Fibroblast of lung (primary cell): ENCODE results near the gene POLR1F.

Experiments
- CTCF ChIP-seq, 2 donors: IDR thresholded peaks in 1 of 2; conservative IDR thresholded peaks in 1 of 2; 1 replicate in 1 of 2; 2 replicates in 1 of 2; pipeline ENCODE4 v1.5.1; 2011 to 2012; ENCODE audit warnings: low read length in 2 of 2, control low read depth in 1 of 2, inconsistent platforms in 1 of 2, low read depth in 1 of 2, mild to moderate bottlenecking in 1 of 2
- EZH2 ChIP-seq: IDR thresholded peaks from 2 replicates; pipeline ENCODE4 v1.5.1; 2012; ENCODE audit warnings: low read length, control low read depth, mild to moderate bottlenecking; ENCODE audit errors: missing control alignments

GRCh38 chr7:19754521-19755116 is 45.8 kb upstream of the POLR1F start:
- TF ChIP-seq CTCF (conservative IDR thresholded peaks at IDR 0.05 in 1 of 2, IDR thresholded peaks at IDR 0.05 in 1 of 2; ENCODE audit: low read depth in 1 of 2, low read length in 2 of 2) (peak; percentile 47 to 65), EZH2 (no peak)
